GM12864 (cell line): Measurements from ENCODE around the gene CAMSAP1.
"Not testable (repeated sequence)": the region's sequence is repeated elsewhere in the genome, so short reads cannot be mapped to it uniquely, and the experiment has no call there.

Experiments
- DNase-seq: peaks from one replicate; pipeline ENCODE4 v3.0.0-alpha.2; 2011; ENCODE audit warnings: low read depth
- H3K4me3 ChIP-seq: 2 replicates; pipeline ENCODE4 v1.5.1; 2011; ENCODE audit warnings: mild to moderate bottlenecking, low read depth, low read length, control low read depth
- TF ChIP-seq, protein P1 (sequence below): IDR thresholded peaks from 2 replicates; pipeline ENCODE4 v1.5.1; 2011; ENCODE audit warnings: low read depth, mild to moderate bottlenecking, moderate library complexity, low read length, control low read depth, inconsistent platforms; ENCODE audit errors: missing control alignments

The CAMSAP1 gene

DNA sequence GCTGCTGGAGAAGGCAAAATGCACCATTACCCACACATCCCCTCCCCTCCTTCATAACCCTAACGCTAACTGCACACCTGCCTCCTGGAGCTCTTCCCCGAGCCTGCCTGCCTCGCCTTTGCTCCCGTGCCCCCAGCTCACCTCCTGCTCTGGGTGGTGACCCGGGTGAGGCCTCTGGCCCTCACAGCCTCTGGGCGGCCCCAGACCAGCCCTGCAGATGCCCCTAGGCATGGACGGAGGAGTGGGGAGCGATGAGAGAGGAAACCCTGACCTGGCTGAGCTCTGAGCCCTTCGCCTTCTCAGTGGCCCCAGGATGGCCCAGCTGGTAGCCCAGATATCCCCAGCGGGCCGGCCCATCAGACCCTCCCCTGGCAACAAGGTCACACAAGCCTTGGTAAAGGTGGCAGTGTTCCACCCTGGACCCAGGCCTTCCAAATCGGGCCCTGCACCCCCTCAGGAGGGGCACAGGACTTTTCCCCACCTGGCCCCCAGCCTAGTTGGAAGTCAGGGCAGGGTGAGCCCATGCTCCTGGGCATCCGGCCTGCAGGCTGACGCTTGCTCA is 14.5 kb upstream of the CAMSAP1 start:
- no peak for DNase-seq
- no peak overlapping the region for H3K4me3 ChIP-seq
- TF ChIP-seq, protein P1, sequence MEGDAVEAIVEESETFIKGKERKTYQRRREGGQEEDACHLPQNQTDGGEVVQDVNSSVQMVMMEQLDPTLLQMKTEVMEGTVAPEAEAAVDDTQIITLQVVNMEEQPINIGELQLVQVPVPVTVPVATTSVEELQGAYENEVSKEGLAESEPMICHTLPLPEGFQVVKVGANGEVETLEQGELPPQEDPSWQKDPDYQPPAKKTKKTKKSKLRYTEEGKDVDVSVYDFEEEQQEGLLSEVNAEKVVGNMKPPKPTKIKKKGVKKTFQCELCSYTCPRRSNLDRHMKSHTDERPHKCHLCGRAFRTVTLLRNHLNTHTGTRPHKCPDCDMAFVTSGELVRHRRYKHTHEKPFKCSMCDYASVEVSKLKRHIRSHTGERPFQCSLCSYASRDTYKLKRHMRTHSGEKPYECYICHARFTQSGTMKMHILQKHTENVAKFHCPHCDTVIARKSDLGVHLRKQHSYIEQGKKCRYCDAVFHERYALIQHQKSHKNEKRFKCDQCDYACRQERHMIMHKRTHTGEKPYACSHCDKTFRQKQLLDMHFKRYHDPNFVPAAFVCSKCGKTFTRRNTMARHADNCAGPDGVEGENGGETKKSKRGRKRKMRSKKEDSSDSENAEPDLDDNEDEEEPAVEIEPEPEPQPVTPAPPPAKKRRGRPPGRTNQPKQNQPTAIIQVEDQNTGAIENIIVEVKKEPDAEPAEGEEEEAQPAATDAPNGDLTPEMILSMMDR = no peak

DNA sequence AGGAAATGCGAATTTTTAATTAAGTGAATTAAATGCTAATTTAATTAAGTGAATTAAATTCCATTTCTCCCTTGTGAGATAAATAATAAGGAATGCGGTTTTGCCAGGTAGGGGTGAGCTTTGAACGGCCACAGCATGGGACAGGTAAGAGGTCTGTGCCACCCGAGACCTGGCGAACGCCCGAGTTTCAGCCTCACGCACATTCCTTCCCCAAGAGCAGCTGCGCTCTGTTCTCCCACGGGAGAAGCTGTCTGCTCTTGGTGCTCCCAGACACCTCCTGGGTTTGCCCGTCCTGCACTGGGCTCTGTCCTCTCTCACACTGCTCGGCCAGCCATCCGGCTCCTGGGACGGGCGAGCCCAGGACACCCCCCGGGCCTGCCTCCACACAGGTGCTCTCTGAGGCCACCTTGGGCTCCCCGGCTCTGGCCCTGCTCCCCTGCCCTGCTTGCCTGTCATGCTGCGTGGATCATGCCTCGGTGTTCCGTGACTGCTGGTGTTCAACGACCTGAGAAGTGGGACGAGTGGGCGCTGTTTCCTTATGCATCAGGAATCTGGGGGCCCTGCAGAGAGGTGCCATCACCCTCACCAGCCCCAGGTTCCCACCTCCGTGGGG is 13.7 kb upstream of the CAMSAP1 start:
- TF ChIP-seq, protein P1 = no peak
- H3K4me3 ChIP-seq = no peak overlapping the region
- DNase-seq = no peak

DNA sequence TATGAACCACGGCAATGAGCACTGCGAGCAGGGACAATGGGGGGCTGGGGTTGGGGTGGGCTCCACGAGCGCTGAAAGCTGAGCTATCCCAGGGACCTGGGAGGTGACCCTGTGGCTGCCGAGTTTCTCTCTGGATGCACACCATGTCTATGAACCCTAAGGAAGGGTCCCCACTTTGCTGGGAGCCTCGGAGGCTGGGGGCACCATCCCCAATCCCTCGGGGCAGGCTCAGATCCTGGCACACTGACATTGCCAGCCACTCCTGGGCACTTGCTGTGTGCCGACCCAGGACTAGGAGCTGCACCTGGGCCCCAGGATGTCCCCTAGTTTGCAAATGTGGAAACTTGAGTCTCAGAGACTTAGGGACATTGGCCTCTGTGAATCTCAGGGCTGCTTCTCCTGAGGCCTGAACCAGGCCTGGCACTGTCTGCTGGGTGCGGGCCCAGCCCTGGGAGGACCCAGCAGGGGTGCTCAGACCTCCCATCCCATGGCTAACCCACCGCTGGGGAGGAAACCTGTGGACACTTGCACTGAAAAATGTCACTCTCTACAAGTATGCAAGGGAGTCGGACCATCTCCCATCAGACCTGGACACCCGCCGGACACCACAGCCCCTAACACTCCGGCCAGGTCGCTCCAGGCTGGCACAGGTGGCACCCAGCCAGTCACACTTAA is 13.0 kb upstream of the CAMSAP1 start:
- no peak for DNase-seq
- no peak overlapping the region for H3K4me3 ChIP-seq
- TF ChIP-seq, protein P1 = no peak

GRCh38 chr9:135919318-135919890 is 12.1 kb upstream of the CAMSAP1 start:
- DNase-seq = no peak
- TF ChIP-seq, protein P1 = no peak
- no peak overlapping the region for H3K4me3 ChIP-seq

GRCh38 chr9:135916227-135916626 is 8.9 kb upstream of the CAMSAP1 start:
- not testable (repeated sequence) for DNase-seq, H3K4me3 ChIP-seq

GRCh38 chr9:135914921-135915320 is 7.6 kb upstream of the CAMSAP1 start:
- TF ChIP-seq, protein P1 = no peak
- H3K4me3 ChIP-seq = no peak overlapping the region
- DNase-seq = no peak

DNA sequence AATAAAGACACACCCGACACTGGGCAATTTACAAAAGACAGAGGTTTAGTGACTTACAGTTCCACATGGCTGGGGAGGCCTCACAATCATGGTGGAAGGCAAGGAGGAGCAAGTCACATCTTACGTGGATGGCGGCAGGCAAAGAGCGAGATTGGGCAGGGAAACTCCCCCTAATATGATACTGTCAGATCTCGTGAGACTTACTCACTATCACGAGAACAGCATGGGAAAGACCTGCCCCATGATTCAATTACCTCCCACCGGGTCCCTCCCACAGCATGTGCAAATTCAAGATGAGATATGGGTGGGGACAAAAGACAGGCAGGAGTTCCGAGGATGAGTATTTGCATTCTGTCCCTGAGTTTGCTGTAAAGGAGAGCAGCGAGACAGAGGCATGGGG is 3.9 kb upstream of the CAMSAP1 start:
- DNase-seq, H3K4me3 ChIP-seq: not testable (repeated sequence)

DNA sequence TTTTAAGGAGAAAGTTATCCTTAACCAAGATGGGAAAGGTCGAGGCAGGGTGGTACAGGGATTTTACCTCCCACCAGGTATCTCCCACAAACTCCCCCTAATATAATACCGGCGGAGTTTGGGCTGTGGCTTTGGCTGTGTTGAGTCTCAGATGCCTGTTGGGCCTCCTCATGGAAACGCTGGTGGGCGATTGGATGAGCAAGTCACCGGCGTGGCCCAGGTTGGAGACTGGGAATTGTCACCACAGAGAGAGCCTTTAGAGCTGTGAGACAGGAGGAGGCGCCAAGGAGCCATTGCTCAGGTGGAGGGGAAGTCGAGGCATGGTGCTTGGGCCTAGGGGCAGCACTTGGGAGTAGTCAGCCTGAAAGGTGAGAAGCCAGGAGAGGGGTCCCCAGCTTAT is 3.4 kb upstream of the CAMSAP1 start:
- TF ChIP-seq, protein P1 = no peak
- no peak for DNase-seq
- H3K4me3 ChIP-seq = no peak overlapping the region
